ENCODE results near the gene DOCK4.

DNA sequence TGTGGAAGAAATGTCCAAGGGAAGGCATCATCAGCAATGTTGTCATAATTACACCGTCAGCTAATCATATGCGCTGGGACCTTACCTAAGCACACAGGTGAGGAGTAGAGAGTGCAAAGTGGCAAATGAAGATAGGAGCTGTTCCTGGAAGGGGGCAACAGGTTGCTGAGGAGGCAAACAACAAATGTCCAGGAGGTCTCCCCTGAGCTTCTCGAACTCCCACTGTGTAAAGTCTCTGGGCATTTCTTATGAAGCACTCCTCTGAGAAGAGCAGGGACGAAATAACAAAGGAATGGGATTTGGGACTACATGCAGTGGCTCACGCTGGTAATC lies 152.5 kb downstream of the DOCK4 start:
- TF ChIP-seq, protein P1, sequence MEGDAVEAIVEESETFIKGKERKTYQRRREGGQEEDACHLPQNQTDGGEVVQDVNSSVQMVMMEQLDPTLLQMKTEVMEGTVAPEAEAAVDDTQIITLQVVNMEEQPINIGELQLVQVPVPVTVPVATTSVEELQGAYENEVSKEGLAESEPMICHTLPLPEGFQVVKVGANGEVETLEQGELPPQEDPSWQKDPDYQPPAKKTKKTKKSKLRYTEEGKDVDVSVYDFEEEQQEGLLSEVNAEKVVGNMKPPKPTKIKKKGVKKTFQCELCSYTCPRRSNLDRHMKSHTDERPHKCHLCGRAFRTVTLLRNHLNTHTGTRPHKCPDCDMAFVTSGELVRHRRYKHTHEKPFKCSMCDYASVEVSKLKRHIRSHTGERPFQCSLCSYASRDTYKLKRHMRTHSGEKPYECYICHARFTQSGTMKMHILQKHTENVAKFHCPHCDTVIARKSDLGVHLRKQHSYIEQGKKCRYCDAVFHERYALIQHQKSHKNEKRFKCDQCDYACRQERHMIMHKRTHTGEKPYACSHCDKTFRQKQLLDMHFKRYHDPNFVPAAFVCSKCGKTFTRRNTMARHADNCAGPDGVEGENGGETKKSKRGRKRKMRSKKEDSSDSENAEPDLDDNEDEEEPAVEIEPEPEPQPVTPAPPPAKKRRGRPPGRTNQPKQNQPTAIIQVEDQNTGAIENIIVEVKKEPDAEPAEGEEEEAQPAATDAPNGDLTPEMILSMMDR (IDR thresholded peaks at IDR 0.05) = no peak
- TF ChIP-seq EP300 (IDR thresholded peaks at IDR 0.05) (no peak), POLR2A (IDR thresholded peaks at IDR 0.05) (no peak), POLR2AphosphoS5 (IDR thresholded peaks at IDR 0.05) (no peak)
